ENCODE data around the gene LIMA1. TPM values are rescaled to one million over a fixed set of nuclear protein-coding genes. Genes with fewer than 3 reads are reported as not detected.
A peak's percentile ranks its signal among the peaks of the same experiment; 100 is the strongest.
"Not testable (repeated sequence)": the region's sequence is repeated elsewhere in the genome, so short reads cannot be mapped to it uniquely, and the experiment has no call there.

Gene LIMA1
- total RNA-seq, 1 donor from 2014 or later = 17.1 TPM

DNA sequence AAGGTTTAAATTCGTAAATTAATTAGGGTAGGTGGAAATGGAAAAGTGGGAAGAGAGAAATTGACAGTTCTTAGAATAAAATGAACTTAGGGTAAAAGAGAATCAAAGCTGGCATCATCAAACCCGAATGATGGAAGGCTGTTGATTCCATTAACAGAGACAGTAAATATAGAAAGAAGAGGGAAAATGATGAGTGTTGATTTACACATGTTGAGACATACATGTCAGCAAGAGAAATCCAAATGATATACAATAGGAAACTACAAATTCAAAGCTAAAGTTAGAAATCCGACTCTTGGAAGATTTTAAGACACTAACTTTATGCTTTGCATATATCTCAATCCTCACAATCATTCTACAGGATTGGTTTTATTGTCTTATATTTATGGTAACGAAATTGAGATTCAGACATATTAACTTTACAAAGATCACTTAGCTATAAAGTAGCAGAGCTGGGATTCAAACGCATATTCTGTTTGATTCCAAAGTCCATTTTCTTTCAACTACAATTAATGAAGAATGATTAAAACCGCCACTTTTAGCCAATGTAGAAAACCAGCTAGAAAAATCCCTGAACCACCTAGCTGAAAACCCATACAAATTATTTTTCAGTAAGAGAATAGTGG, 30.2 kb downstream of the LIMA1 start:
- no peaks in the 10 kb centered on the region for H3K36me3 ChIP-seq
- intact Hi-C loops (cut with micrococcal nuclease) = no loop called here
- DNase-seq = no peak
- H3K4me3 ChIP-seq = no peak overlapping the region
- TF ChIP-seq CTCF (IDR thresholded peaks at IDR 0.05; ENCODE audit: borderline replicate concordance) = no peak
- H3K27me3 ChIP-seq (ENCODE audit: low read depth) = no peaks in the 10 kb centered on the region
- no peaks in the 10 kb centered on the region for H3K9me3 ChIP-seq (replicated peaks)
- H3K4me1 ChIP-seq = peaks cover 45% of the 10 kb centered on the region
- H3K27ac ChIP-seq (replicated peaks) = no peak overlapping the region

- Histone ChIP-seq H3K36me3 (peaks cover 5% of the 10 kb centered on the region), H3K27ac (replicated peaks) (peak overlapping the region; percentile 21), H3K9me3 (replicated peaks) (no peaks in the 10 kb centered on the region), H3K27me3 (ENCODE audit: low read depth) (no peaks in the 10 kb centered on the region), H3K4me1 (peaks cover 46% of the 10 kb centered on the region), H3K4me3 (no peak overlapping the region)
- intact Hi-C loops (cut with micrococcal nuclease) = no loop called here
- TF ChIP-seq CTCF (IDR thresholded peaks at IDR 0.05; ENCODE audit: borderline replicate concordance) = no peak
- no peak for DNase-seq
Observed at GRCh38 chr12:50251619-50252252, 31.6 kb downstream of the LIMA1 start.

DNA sequence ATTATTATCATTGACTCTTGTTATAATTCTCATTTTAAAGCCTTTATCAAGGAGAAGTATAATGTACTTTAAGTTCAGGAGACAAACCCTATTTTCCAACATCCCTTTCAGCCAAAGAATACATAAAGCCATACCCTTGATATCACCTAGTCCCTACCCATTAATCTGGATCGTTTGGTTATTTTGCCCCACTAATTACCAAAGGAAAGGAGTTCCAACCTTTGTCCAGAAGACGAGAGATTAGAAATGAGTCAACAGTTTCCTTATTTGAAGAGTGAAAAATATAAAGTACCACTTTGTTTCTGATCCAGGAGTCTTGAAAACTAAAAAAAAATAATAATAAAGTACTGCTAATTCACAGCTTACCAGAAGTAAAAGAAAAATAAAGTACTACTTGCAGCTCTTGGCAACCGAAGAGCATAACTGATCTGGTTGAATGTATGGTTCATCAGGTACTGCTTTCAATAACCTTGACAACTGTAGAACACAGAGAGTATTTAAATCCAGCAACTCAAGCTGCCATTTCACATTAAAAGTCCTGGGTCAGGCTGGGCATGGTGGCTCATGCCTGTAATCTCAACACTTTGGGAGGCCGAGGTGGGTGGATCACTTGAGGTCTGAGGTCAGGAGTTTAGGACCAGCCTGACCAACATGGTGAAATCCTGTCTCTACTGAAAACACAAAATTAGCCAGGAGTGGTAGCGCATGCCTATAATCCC, 33.7 kb downstream of the LIMA1 start:
- Histone ChIP-seq H3K27me3 (ENCODE audit: low read depth) (no peaks in the 10 kb centered on the region), H3K9me3 (replicated peaks) (no peaks in the 10 kb centered on the region), H3K4me1 (peaks cover 51% of the 10 kb centered on the region), H3K36me3 (peaks cover 9% of the 10 kb centered on the region), H3K27ac (replicated peaks) (no peak overlapping the region), H3K4me3 (no peak overlapping the region)
- DNase-seq = no peak
- no peak for TF ChIP-seq CTCF (IDR thresholded peaks at IDR 0.05; ENCODE audit: borderline replicate concordance)
- intact Hi-C loops (cut with micrococcal nuclease) = no loop called here

- H3K4me1 ChIP-seq = peaks cover 46% of the 10 kb centered on the region
- no peak for DNase-seq
- intact Hi-C loops (cut with micrococcal nuclease) = no loop called here
- no peaks in the 10 kb centered on the region for H3K27me3 ChIP-seq (ENCODE audit: low read depth)
- H3K9me3 ChIP-seq (replicated peaks) = no peaks in the 10 kb centered on the region
- peak overlapping the region; percentile 61 for H3K27ac ChIP-seq (replicated peaks)
- TF ChIP-seq CTCF (IDR thresholded peaks at IDR 0.05; ENCODE audit: borderline replicate concordance) = no peak
- peaks cover 9% of the 10 kb centered on the region for H3K36me3 ChIP-seq
- no peak overlapping the region for H3K4me3 ChIP-seq
Observed at GRCh38 chr12:50248883-50249282, 34.4 kb downstream of the LIMA1 start.

GRCh38 chr12:50248411-50248810, 34.9 kb downstream of the LIMA1 start:
- DNase-seq = no peak
- H3K4me1 ChIP-seq = peaks cover 46% of the 10 kb centered on the region
- no peak for TF ChIP-seq CTCF (IDR thresholded peaks at IDR 0.05; ENCODE audit: borderline replicate concordance)
- peak overlapping the region; percentile 61 for H3K27ac ChIP-seq (replicated peaks)
- intact Hi-C loops (cut with micrococcal nuclease) = no loop called here
- no peak overlapping the region for H3K4me3 ChIP-seq
- no peaks in the 10 kb centered on the region for H3K27me3 ChIP-seq (ENCODE audit: low read depth)
- no peaks in the 10 kb centered on the region for H3K9me3 ChIP-seq (replicated peaks)
- H3K36me3 ChIP-seq = peaks cover 9% of the 10 kb centered on the region

- peaks cover 48% of the 10 kb centered on the region for H3K4me1 ChIP-seq
- intact Hi-C loops (cut with micrococcal nuclease) = not testable (repeated sequence)
Observed at GRCh38 chr12:50247665-50248064, 35.7 kb downstream of the LIMA1 start.

More at GRCh38 chr12:50247665-50248064, 35.7 kb downstream of the LIMA1 start:
- H3K27ac ChIP-seq (replicated peaks) = peak overlapping the region; percentile 61
- not testable (repeated sequence) for H3K36me3 ChIP-seq; H3K4me3 ChIP-seq; H3K27me3 ChIP-seq (ENCODE audit: low read depth); DNase-seq; H3K9me3 ChIP-seq (replicated peaks)
